K562 (cell line): Measurements from ENCODE around the gene FDPS. TPM values are rescaled to one million over a fixed set of nuclear protein-coding genes. Genes with fewer than 3 reads are reported as not detected.

Source experiments
- CREB3L1 ChIP-seq: fragments of 450-650 bp; IDR thresholded peaks from 2 replicates; pipeline ENCODE4 v1.6.1; 2014; ENCODE audit warnings: low read depth, mild to moderate bottlenecking, moderate library complexity, borderline replicate concordance
- MBD2 ChIP-seq: sonication (generic); IDR thresholded peaks from 2 replicates; pipeline ENCODE4 v1.6.1; 2016; ENCODE audit warnings: low read depth, borderline replicate concordance
- PKNOX1 ChIP-seq: fragments of 450-650 bp; IDR thresholded peaks from 2 replicates; pipeline ENCODE4 v1.6.1; 2016
- POLR2AphosphoS5 ChIP-seq: IDR thresholded peaks from 2 replicates; pipeline ENCODE4 v1.6.1; 2011; ENCODE audit warnings: mild to moderate bottlenecking, low read depth, low read length, moderate library complexity; ENCODE audit not compliant: control insufficient read depth, insufficient read depth
- POLR2B ChIP-seq: fragments of 450-650 bp; IDR thresholded peaks from 2 replicates; pipeline ENCODE4 v1.6.1; 2018; ENCODE audit warnings: low read depth; ENCODE audit not compliant: partially characterized antibody
- TAF1 ChIP-seq: IDR thresholded peaks from 2 replicates; pipeline ENCODE4 v1.6.1; 2011; ENCODE audit warnings: mild to moderate bottlenecking, low read length, moderate library complexity; ENCODE audit not compliant: insufficient read depth, control insufficient read depth, severe bottlenecking; ENCODE audit errors: extremely low read depth
- THAP12 ChIP-seq: fragments of 250-450 bp; sonication (Bioruptor Pico); IDR thresholded peaks from 2 replicates; pipeline ENCODE4 v1.9.0; 2021; ENCODE audit warnings: mild to moderate bottlenecking, inconsistent platforms
- TRIM25 ChIP-seq: fragments of 450-650 bp; IDR thresholded peaks from 2 replicates; pipeline ENCODE4 v1.7.0; 2016; ENCODE audit warnings: borderline replicate concordance
- ZBTB11 ChIP-seq, 3 experiments: fragments of 200-800 bp in 1 of 3; fragments of 250-450 bp in 1 of 3; fragments of 450-650 bp in 1 of 3; sonication (Bioruptor Pico) in 1 of 3; sonication (Bioruptor generic) in 1 of 3; formaldehyde crosslinking in 1 of 3; IDR thresholded peaks; 2 replicates each; pipeline versions ENCODE4 v1.6.1 to v1.8.0; 2016 to 2022; ENCODE audit warnings: mild to moderate bottlenecking in 2 of 3, missing genetic modification characterization in 2 of 3, missing compliant biosample characterization in 1 of 3, moderate library complexity in 1 of 3
- ZKSCAN3 ChIP-seq: fragments of 250-450 bp; sonication (Bioruptor Pico); IDR thresholded peaks from 2 replicates; pipeline ENCODE4 v1.4.0; 2020
- ZNF740 ChIP-seq, 3 experiments: fragments of 200-800 bp in 1 of 3; sonication (Bioruptor generic) in 1 of 3; sonication (generic) in 1 of 3; formaldehyde crosslinking in 1 of 3; IDR thresholded peaks; 2 replicates each; pipeline versions ENCODE4 v1.6.1 to v1.8.0; 2016 to 2022; ENCODE audit warnings: mild to moderate bottlenecking in 2 of 3, missing compliant biosample characterization in 2 of 3, missing genetic modification characterization in 2 of 3, missing genetic modification reagents in 1 of 3
- polyA plus RNA-seq, 8 experiments: library from polyadenylated mRNA; depleted of rRNA in 4 of 8; stranded (reverse) in 5 of 8; unstranded in 3 of 8; fragments of >200 nt; fragmentation: Nextera tagmentation in 2 of 8; fragmentation: Illumina TruSeq in 1 of 8; extraction: Ambion mirVana in 2 of 8; extraction: Trizol in 1 of 8; gene quantifications; 2 replicates each; pipeline versions ENCODE4 v1.2.1 to v1.2.3, GENCODE V29; 2011 to 2014; ENCODE audit warnings: inconsistent platforms in 1 of 8, missing spikeins in 1 of 8
- total RNA-seq, 7 experiments: library from RNA; depleted of rRNA in 6 of 7; stranded (reverse); fragments of >200 nt in 6 of 7; fragmentation: Illumina TruSeq in 2 of 7; extraction: Trizol in 2 of 7; gene quantifications; 2 replicates each; pipeline versions ENCODE4 v1.2.1 to v1.2.3, GENCODE V29; 2011 to 2021; ENCODE audit warnings: low replicate concordance in 1 of 7

Gene FDPS
- total and polyA plus RNA-seq, 9 of the 15 experiments (the other 6 are each of a cell fraction or from before 2014, with no cell fraction given): 247 to 884 (median 360) TPM

- TF ChIP-seq ZNF740 (CRISPR knock-in tag; IDR thresholded peaks at IDR 0.05) (peak; percentile 81; the same call in 1 of the 2 replicates), ZNF740 (tag; IDR thresholded peaks at IDR 0.05) (no peak), POLR2AphosphoS5 (peak; percentile 77), THAP12 (CRISPR knock-in tag) (peak; percentile 56; the same call in 1 of the 2 replicates), MBD2 (peak; percentile 60; the same call in 1 of the 2 replicates), PKNOX1 (peak; percentile 89), TAF1 (peak; percentile 71), ZKSCAN3 (no peak), CREB3L1 (peak; percentile 65), ZBTB11 (CRISPR knock-in tag; IDR thresholded peaks at IDR 0.05) (peak in 1 of 3 experiments; percentile 59; a peak in 1 of 6 replicates), POLR2B (peak; percentile 63), TRIM25 (peak; percentile 84; the same call in 1 of the 2 replicates)
Observed at GRCh38 chr1:155273343-155274245, 35.1 kb upstream of the FDPS start, which contains the start of gene CLK2 (continued).
